ENCODE data around the gene GNA15. TPM values are rescaled to one million over a fixed set of nuclear protein-coding genes. Genes with fewer than 3 reads are reported as not detected.

GNA15 gene
- polyA plus RNA-seq, 1 experiment: 0.06 TPM

DNA sequence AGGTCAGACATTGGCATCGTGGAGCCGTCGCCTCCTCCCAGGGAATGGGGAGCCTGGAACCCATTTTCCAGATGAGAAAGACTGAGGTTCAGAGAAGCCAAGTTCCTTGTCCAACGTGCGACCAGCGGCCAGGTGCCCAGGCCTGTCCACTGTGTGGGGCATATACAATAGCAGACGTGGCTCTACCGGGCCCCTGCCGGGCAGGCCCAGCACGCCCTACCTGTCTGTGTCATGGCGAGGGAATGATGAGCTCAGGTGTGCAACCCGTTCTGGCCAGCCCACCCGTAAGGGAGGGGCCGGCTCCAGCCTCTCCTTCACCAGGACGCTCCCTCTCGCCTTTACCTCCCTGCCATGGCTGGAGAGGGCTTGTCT is 837 bp downstream of the GNA15 start:
- Histone ChIP-seq H3K27me3 (ENCODE audit: control insufficient read depth, insufficient read depth, low read length) (no peaks in the 10 kb centered on the region), H3K4me3 (ENCODE audit: low read depth, low read length) (no peak overlapping the region), H3K36me3 (ENCODE audit: control insufficient read depth, insufficient read depth, low read length) (no peaks in the 10 kb centered on the region)
- no peak for DNase-seq (ENCODE audit: low read depth)
- TF ChIP-seq, protein P1, sequence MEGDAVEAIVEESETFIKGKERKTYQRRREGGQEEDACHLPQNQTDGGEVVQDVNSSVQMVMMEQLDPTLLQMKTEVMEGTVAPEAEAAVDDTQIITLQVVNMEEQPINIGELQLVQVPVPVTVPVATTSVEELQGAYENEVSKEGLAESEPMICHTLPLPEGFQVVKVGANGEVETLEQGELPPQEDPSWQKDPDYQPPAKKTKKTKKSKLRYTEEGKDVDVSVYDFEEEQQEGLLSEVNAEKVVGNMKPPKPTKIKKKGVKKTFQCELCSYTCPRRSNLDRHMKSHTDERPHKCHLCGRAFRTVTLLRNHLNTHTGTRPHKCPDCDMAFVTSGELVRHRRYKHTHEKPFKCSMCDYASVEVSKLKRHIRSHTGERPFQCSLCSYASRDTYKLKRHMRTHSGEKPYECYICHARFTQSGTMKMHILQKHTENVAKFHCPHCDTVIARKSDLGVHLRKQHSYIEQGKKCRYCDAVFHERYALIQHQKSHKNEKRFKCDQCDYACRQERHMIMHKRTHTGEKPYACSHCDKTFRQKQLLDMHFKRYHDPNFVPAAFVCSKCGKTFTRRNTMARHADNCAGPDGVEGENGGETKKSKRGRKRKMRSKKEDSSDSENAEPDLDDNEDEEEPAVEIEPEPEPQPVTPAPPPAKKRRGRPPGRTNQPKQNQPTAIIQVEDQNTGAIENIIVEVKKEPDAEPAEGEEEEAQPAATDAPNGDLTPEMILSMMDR (IDR thresholded peaks at IDR 0.05; ENCODE audit: insufficient read depth, low read depth, low read length): no peak
- POLR2A ChIA-PET: no interaction called here
- CTCF ChIA-PET: no interaction called here

DNA sequence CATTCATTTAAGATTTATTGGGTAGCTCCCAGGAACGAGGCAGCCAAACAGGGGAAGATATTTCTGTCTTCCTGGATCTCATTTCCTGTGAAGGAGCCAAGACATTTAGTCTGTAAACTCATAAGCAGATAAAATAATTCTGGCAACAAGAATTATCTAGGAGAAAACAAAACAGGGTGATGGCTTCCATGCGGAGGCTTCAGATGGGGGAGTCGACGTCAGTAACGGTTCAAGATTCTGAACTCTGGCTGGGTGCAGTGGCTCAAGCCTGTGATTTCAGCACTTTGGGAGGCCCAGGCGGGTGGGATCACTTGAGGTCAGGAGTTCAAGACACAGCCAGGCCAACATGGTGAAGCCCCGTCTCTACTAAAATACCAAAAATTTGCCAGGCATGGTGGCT is 1.3 kb downstream of the GNA15 start:
- CTCF ChIA-PET: interaction anchor here (1.5 kb wide), 1 partner anchor 26 kb away, joined by 3 read pairs; no protein-coding TSS in a partner anchor
- POLR2A ChIA-PET: no interaction called here

DNA sequence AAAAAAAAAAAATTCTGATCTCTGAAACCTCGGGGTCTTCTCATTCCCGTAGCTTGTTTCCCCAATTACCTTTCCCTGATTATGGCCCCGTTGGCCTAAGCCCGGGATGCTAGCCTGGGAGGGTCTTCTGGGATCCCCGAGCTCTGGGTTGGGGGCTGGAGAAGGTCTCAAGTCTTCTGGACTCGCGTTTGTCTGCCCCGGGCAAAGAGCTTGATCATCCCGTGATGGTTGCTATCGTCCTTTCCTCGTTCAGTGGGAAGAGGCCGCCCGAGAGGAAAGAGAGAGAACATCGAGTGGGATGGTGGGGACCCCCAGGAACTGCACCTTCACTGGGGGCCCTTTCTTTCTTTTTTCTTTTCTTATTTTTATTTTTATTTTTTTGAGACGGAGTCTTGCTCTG is 2.4 kb downstream of the GNA15 start:
- ChIA-PET POLR2A (interaction anchor here (0.7 kb wide), 1 partner anchor 215 kb away, joined by 6 read pairs; no protein-coding TSS in a partner anchor), CTCF (interaction anchor here (1.2 to 1.8 kb wide), 3 partner anchors 9 to 27 kb away, joined by 3 to 5 read pairs (median 4); no protein-coding TSS in a partner anchor)
- Histone ChIP-seq H3K36me3 (ENCODE audit: control insufficient read depth, insufficient read depth, low read length) (no peaks in the 10 kb centered on the region), H3K4me3 (ENCODE audit: low read depth, low read length) (no peak overlapping the region), H3K27me3 (ENCODE audit: control insufficient read depth, insufficient read depth, low read length) (no peaks in the 10 kb centered on the region)
- no peak for DNase-seq (ENCODE audit: low read depth)
- TF ChIP-seq, protein P1 (IDR thresholded peaks at IDR 0.05; ENCODE audit: insufficient read depth, low read depth, low read length): no peak

More for the DNA sequence above, 1.3 kb downstream of the GNA15 start:
- no peaks in the 10 kb centered on the region for H3K27me3 ChIP-seq (ENCODE audit: control insufficient read depth, insufficient read depth, low read length)
- H3K4me3 ChIP-seq (ENCODE audit: low read depth, low read length): no peak overlapping the region
- TF ChIP-seq, protein P1 (IDR thresholded peaks at IDR 0.05; ENCODE audit: insufficient read depth, low read depth, low read length): no peak
- no peak for DNase-seq (ENCODE audit: low read depth)
- H3K36me3 ChIP-seq (ENCODE audit: control insufficient read depth, insufficient read depth, low read length): no peaks in the 10 kb centered on the region

DNA sequence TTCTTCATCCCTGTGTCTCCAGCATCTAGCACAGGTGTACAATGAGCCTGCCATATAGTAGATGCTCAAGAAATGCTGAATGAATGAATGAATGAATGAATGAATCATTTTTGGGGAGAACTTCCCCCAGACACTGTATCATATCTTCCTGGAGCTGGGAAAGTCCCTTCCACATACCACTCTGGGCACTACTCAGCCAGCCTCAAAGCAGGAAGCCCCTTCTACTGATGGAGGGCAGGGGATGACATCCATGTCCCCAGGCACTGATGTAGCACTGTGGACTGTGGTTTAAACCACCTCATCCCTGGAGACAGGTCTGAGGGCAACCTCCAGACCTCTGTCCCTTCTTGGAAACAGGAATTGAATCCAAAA is 4.8 kb downstream of the GNA15 start:
- DNase-seq (ENCODE audit: low read depth): no peak
- Histone ChIP-seq H3K36me3 (ENCODE audit: control insufficient read depth, insufficient read depth, low read length) (no peaks in the 10 kb centered on the region), H3K27me3 (ENCODE audit: control insufficient read depth, insufficient read depth, low read length) (no peaks in the 10 kb centered on the region), H3K4me3 (ENCODE audit: low read depth, low read length) (no peak overlapping the region)
- ChIA-PET POLR2A (no interaction called here), CTCF (interaction anchor here (1.2 to 4.0 kb wide), 3 partner anchors 12 to 23 kb away, joined by 5 to 29 read pairs (median 5); no protein-coding TSS in a partner anchor)
- TF ChIP-seq, protein P1 (IDR thresholded peaks at IDR 0.05; ENCODE audit: insufficient read depth, low read depth, low read length): no peak

DNA sequence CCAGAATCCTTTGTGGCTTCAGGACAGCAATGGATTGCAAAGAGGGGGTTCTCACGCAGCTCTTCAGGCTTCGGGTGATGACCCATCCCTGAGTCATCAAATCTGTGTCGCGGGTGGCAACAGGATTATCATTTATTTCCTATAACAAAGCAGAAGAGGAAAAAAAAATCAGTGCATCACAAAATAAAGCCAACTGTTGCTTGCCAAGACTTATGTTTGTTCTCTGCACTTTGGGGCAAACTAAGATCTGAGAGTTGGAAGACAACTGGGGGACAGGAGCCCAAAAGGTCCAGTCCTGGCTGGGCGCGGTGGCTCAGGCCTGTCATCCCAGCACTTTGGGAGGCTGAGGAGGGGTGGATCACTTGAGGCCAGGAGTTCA is 6.4 kb downstream of the GNA15 start:
- Histone ChIP-seq H3K4me3 (ENCODE audit: low read depth, low read length) (no peak overlapping the region), H3K36me3 (ENCODE audit: control insufficient read depth, insufficient read depth, low read length) (no peaks in the 10 kb centered on the region), H3K27me3 (ENCODE audit: control insufficient read depth, insufficient read depth, low read length) (no peaks in the 10 kb centered on the region)
- ChIA-PET POLR2A (interaction anchor here (0.7 kb wide), 1 partner anchor 9 kb away, joined by 4 read pairs; no protein-coding TSS in a partner anchor), CTCF (interaction anchor here (0.9 to 4.0 kb wide), 6 partner anchors 13 to 192 kb away, joined by 3 to 29 read pairs (median 4); no protein-coding TSS in a partner anchor)
- TF ChIP-seq, protein P1 (IDR thresholded peaks at IDR 0.05; ENCODE audit: insufficient read depth, low read depth, low read length): no peak
- DNase-seq (ENCODE audit: low read depth): peak; percentile 26

Data from BJ (cell line).